SK-N-SH (cell line): ENCODE measurements around the gene TLX3. TPM values are rescaled to one million over a fixed set of nuclear protein-coding genes. Genes with fewer than 3 reads are reported as not detected.

ENCODE experiments used
- CTCF ChIA-PET: fragments of 300-600, 350-600 bp; formaldehyde crosslinking; extraction: SDS; loops from one replicate; lab custom pipeline; 2021; lab: Yijun Ruan, JAX
- POLR2A ChIA-PET: fragments of 350-600 bp; sonication (Branson Sonifier 250); formaldehyde crosslinking; extraction: SDS; loops from one replicate; lab custom pipeline; 2020; ENCODE audit warnings: antibody characterized with exemption, inconsistent platforms; lab: Yijun Ruan, JAX
- DNase-seq: peaks from one replicate; pipeline ENCODE4 v3.0.0; 2012
- H2AFZ ChIP-seq: fragments of 200-600 bp; sonication (generic); 2 replicates; pipeline ENCODE4 v1.8.1; 2016; ENCODE audit warnings: antibody characterized with exemption, mild to moderate bottlenecking, low read depth
- H3F3A ChIP-seq: fragments of 200-600 bp; sonication (generic); replicated peaks from 2 replicates; pipeline ENCODE3; 2016; ENCODE audit warnings: antibody characterized with exemption, mild to moderate bottlenecking; ENCODE audit not compliant: insufficient read depth
- H3K27ac ChIP-seq, 2 experiments: fragments of 200-500 bp in 1 of 2; fragments of 200-600 bp in 1 of 2; sonication (Bioruptor generic) in 1 of 2; sonication (generic), shearing (Covaris generic) in 1 of 2; 2 replicates each; pipeline versions ENCODE4 v1.5.1 to v1.6.1; 2014 to 2016; ENCODE audit warnings: low read depth in 2 of 2, inconsistent platforms in 1 of 2, low read length in 1 of 2, mild to moderate bottlenecking in 1 of 2, mixed read lengths in 1 of 2
- H3K27me3 ChIP-seq: fragments of 200-600 bp; sonication (generic), shearing (Covaris generic); 2 replicates; pipeline ENCODE4 v1.6.1; 2016; ENCODE audit warnings: mixed run types; ENCODE audit not compliant: insufficient read depth
- H3K36me3 ChIP-seq, 2 experiments: fragments of 200-500 bp in 1 of 2; fragments of 200-600 bp in 1 of 2; sonication (Bioruptor generic) in 1 of 2; sonication (generic) in 1 of 2; replicated peaks in 1 of 2; 2 replicates each; pipeline versions ENCODE3 to v1.5.1; 2014 to 2016; ENCODE audit warnings: low read length in 1 of 2, mild to moderate bottlenecking in 1 of 2; ENCODE audit not compliant: insufficient read depth in 2 of 2, control insufficient read depth in 1 of 2
- H3K4me1 ChIP-seq, 2 experiments: fragments of 200-500 bp in 1 of 2; fragments of 200-600 bp in 1 of 2; sonication (Bioruptor generic) in 1 of 2; sonication (generic), shearing (Covaris generic) in 1 of 2; 2 replicates each; pipeline versions ENCODE4 v1.5.1 to v1.6.1; 2014 to 2016; ENCODE audit warnings: low read depth in 1 of 2, low read length in 1 of 2, mixed run types in 1 of 2; ENCODE audit not compliant: insufficient read depth in 2 of 2, control insufficient read depth in 1 of 2
- H3K4me2 ChIP-seq: fragments of 200-600 bp; sonication (generic), shearing (Covaris generic); 2 replicates; pipeline ENCODE4 v1.6.1; 2017; ENCODE audit warnings: mixed run types
- H3K4me3 ChIP-seq, 2 experiments: fragments of 200-500 bp in 1 of 2; fragments of 200-600 bp in 1 of 2; sonication (Bioruptor generic) in 1 of 2; sonication (generic), shearing (Covaris generic) in 1 of 2; 2 replicates each; pipeline versions ENCODE4 v1.5.1 to v1.8.1; 2014 to 2016; ENCODE audit warnings: low read depth in 2 of 2, inconsistent platforms in 1 of 2, low read length in 1 of 2, mild to moderate bottlenecking in 1 of 2, mixed read lengths in 1 of 2, moderate library complexity in 1 of 2
- H3K79me2 ChIP-seq: fragments of 200-600 bp; sonication (generic); 2 replicates; pipeline ENCODE4 v1.8.1; 2017; ENCODE audit warnings: mild to moderate bottlenecking; ENCODE audit not compliant: insufficient read depth
- H3K9ac ChIP-seq: fragments of 200-600 bp; sonication (generic); 2 replicates; pipeline ENCODE4 v1.6.1; 2017; ENCODE audit warnings: mixed run types
- H3K9me2 ChIP-seq: fragments of 200-600 bp; sonication (generic); 2 replicates; pipeline ENCODE4 v1.6.1; 2017; ENCODE audit warnings: mixed run types
- H3K9me3 ChIP-seq: fragments of 200-600 bp; sonication (generic); 2 replicates; pipeline ENCODE4 v1.6.1; 2017; ENCODE audit warnings: mixed run types, mild to moderate bottlenecking, moderate library complexity
- H4K20me1 ChIP-seq: fragments of 200-600 bp; sonication (generic); 2 replicates; pipeline ENCODE4 v1.6.1; 2017; ENCODE audit warnings: mild to moderate bottlenecking, mixed run types; ENCODE audit not compliant: insufficient read depth
- CHD2 ChIP-seq: fragments of 150-350 bp; IDR thresholded peaks from 2 replicates; pipeline ENCODE4 v1.6.1; 2018; ENCODE audit warnings: low read length; ENCODE audit not compliant: partially characterized antibody
- EZH2phosphoT487 ChIP-seq: fragments of 200-600 bp; sonication (generic); IDR thresholded peaks from 2 replicates; pipeline ENCODE4 v1.6.1; 2017; ENCODE audit warnings: low read depth, mixed run types, mild to moderate bottlenecking, antibody characterized with exemption, moderate library complexity, borderline replicate concordance
- FOSL2 ChIP-seq: IDR thresholded peaks from 2 replicates; pipeline ENCODE4 v1.4.0; 2012; ENCODE audit warnings: low read depth, mild to moderate bottlenecking, moderate library complexity, borderline replicate concordance
- FOXJ3 ChIP-seq: sonication (generic); formaldehyde crosslinking; IDR thresholded peaks from 2 replicates; pipeline ENCODE4 v1.5.1; 2020; ENCODE audit warnings: mild to moderate bottlenecking, missing genetic modification reagents
- GABPA ChIP-seq: IDR thresholded peaks from 2 replicates; pipeline ENCODE4 v1.4.0; 2012; ENCODE audit warnings: low read depth, mild to moderate bottlenecking
- NFIC ChIP-seq: IDR thresholded peaks from 2 replicates; pipeline ENCODE4 v1.4.0; 2012; ENCODE audit warnings: borderline replicate concordance
- NRF1 ChIP-seq: IDR thresholded peaks from 2 replicates; pipeline ENCODE4 v1.6.1; 2012; ENCODE audit warnings: low read depth, mild to moderate bottlenecking, low read length
- POLR2AphosphoS5 ChIP-seq: IDR thresholded peaks from 2 replicates; pipeline ENCODE4 v1.6.1; 2012; ENCODE audit warnings: low read depth, low read length
- RCOR1 ChIP-seq: fragments of 150-350 bp; IDR thresholded peaks from 2 replicates; pipeline ENCODE4 v1.6.1; 2017; ENCODE audit warnings: antibody characterized with exemption, low read length
- RFX5 ChIP-seq: IDR thresholded peaks from 2 replicates; pipeline ENCODE4 v1.6.1; 2012; ENCODE audit warnings: mild to moderate bottlenecking, improper control_type of control experiment, low read length
- TCF12 ChIP-seq: IDR thresholded peaks from 2 replicates; pipeline ENCODE4 v1.4.0; 2012
- WGBS: methylation state at CpG from one replicate; pipeline ENCODE4 v1.1.6; 2017; ENCODE audit warnings: low lambda C conversion rate; 5-methylcytosine and 5-hydroxymethylcytosine counted together
- polyA plus RNA-seq, 3 experiments: library from polyadenylated mRNA; depleted of rRNA; stranded (reverse); fragments of >200 nt; gene quantifications; 2 replicates each; pipeline ENCODE4 v1.2.3, GENCODE V29; 2012
- TF ChIP-seq, protein P1 (sequence below): IDR thresholded peaks from 2 replicates; pipeline ENCODE4 v1.6.1; 2012; ENCODE audit warnings: mild to moderate bottlenecking, low read depth, low read length, moderate library complexity
- TF ChIP-seq, protein P2 (sequence below): fragments of 150-350 bp; IDR thresholded peaks from 2 replicates; pipeline ENCODE4 v1.6.1; 2016; ENCODE audit warnings: mild to moderate bottlenecking, low read depth, low read length
- TF ChIP-seq, protein P3 (sequence below): fragments of 200-600 bp; sonication (generic); IDR thresholded peaks from 2 replicates; pipeline ENCODE4 v1.6.1; 2017; ENCODE audit warnings: antibody characterized with exemption, mild to moderate bottlenecking, moderate library complexity
- TF ChIP-seq, protein P4 (sequence below): IDR thresholded peaks from 2 replicates; pipeline ENCODE4 v1.4.0; 2012; ENCODE audit warnings: low read depth, borderline replicate concordance
- TF ChIP-seq, protein P5 (sequence below): IDR thresholded peaks from 2 replicates; pipeline ENCODE4 v1.4.0; 2012; ENCODE audit warnings: low read depth
- TF ChIP-seq, protein P6 (sequence below): IDR thresholded peaks from 2 replicates; pipeline ENCODE4; 2012

TLX3 gene
- polyA plus RNA-seq, 1 of the 3 experiments (the other 2 are of a cell fraction), result 4.7 TPM

DNA sequence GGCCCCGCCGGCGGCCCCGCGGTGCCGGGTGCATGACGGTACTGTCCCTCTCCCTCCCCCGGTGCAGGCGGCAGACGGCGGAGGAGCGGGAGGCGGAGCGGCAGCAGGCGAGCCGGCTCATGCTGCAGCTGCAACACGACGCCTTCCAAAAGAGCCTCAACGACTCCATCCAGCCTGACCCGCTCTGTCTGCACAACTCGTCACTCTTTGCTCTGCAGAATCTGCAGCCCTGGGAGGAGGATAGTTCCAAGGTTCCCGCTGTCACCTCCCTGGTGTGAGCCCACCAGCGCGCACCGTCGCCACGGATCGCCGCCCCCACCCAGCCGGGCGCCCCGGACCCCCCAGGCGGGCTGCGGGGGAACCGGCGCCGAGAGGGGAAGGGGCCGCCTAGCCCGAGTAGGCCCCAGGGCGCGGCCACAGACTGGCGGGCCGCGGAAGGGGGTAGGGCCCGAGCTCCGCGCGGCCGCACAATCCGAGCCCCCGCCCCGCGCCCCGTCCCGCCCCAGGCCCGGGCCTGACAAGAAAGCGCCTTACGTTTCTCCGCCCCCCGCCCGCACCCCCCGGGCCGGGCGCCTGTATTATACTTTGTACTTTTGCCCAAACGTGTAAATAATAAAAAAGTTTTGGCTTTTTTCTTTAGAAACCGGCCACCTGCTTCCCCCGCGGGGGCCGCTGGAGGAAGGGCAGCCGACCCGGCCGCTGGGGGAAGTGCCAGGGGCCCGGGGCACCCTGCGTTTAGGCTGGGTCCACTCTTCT is 2.5 kb downstream of the TLX3 start:
- no peak for TF ChIP-seq GABPA
- no peak for TF ChIP-seq TCF12
- no peak for TF ChIP-seq POLR2AphosphoS5
- no peak for TF ChIP-seq FOSL2
- TF ChIP-seq, protein P1, sequence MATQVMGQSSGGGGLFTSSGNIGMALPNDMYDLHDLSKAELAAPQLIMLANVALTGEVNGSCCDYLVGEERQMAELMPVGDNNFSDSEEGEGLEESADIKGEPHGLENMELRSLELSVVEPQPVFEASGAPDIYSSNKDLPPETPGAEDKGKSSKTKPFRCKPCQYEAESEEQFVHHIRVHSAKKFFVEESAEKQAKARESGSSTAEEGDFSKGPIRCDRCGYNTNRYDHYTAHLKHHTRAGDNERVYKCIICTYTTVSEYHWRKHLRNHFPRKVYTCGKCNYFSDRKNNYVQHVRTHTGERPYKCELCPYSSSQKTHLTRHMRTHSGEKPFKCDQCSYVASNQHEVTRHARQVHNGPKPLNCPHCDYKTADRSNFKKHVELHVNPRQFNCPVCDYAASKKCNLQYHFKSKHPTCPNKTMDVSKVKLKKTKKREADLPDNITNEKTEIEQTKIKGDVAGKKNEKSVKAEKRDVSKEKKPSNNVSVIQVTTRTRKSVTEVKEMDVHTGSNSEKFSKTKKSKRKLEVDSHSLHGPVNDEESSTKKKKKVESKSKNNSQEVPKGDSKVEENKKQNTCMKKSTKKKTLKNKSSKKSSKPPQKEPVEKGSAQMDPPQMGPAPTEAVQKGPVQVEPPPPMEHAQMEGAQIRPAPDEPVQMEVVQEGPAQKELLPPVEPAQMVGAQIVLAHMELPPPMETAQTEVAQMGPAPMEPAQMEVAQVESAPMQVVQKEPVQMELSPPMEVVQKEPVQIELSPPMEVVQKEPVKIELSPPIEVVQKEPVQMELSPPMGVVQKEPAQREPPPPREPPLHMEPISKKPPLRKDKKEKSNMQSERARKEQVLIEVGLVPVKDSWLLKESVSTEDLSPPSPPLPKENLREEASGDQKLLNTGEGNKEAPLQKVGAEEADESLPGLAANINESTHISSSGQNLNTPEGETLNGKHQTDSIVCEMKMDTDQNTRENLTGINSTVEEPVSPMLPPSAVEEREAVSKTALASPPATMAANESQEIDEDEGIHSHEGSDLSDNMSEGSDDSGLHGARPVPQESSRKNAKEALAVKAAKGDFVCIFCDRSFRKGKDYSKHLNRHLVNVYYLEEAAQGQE, result no peak
- no peak for TF ChIP-seq RFX5
- no peak for TF ChIP-seq RCOR1
- TF ChIP-seq, protein P2, sequence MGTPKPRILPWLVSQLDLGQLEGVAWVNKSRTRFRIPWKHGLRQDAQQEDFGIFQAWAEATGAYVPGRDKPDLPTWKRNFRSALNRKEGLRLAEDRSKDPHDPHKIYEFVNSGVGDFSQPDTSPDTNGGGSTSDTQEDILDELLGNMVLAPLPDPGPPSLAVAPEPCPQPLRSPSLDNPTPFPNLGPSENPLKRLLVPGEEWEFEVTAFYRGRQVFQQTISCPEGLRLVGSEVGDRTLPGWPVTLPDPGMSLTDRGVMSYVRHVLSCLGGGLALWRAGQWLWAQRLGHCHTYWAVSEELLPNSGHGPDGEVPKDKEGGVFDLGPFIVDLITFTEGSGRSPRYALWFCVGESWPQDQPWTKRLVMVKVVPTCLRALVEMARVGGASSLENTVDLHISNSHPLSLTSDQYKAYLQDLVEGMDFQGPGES, result no peak
- no peak for TF ChIP-seq FOXJ3 (CRISPR knock-in tag)
- TF ChIP-seq, protein P3, sequence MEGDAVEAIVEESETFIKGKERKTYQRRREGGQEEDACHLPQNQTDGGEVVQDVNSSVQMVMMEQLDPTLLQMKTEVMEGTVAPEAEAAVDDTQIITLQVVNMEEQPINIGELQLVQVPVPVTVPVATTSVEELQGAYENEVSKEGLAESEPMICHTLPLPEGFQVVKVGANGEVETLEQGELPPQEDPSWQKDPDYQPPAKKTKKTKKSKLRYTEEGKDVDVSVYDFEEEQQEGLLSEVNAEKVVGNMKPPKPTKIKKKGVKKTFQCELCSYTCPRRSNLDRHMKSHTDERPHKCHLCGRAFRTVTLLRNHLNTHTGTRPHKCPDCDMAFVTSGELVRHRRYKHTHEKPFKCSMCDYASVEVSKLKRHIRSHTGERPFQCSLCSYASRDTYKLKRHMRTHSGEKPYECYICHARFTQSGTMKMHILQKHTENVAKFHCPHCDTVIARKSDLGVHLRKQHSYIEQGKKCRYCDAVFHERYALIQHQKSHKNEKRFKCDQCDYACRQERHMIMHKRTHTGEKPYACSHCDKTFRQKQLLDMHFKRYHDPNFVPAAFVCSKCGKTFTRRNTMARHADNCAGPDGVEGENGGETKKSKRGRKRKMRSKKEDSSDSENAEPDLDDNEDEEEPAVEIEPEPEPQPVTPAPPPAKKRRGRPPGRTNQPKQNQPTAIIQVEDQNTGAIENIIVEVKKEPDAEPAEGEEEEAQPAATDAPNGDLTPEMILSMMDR, result no peak
- TF ChIP-seq, protein P4, sequence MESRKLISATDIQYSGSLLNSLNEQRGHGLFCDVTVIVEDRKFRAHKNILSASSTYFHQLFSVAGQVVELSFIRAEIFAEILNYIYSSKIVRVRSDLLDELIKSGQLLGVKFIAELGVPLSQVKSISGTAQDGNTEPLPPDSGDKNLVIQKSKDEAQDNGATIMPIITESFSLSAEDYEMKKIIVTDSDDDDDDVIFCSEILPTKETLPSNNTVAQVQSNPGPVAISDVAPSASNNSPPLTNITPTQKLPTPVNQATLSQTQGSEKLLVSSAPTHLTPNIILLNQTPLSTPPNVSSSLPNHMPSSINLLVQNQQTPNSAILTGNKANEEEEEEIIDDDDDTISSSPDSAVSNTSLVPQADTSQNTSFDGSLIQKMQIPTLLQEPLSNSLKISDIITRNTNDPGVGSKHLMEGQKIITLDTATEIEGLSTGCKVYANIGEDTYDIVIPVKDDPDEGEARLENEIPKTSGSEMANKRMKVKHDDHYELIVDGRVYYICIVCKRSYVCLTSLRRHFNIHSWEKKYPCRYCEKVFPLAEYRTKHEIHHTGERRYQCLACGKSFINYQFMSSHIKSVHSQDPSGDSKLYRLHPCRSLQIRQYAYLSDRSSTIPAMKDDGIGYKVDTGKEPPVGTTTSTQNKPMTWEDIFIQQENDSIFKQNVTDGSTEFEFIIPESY, result no peak
- TF ChIP-seq EZH2phosphoT487, result no peak
- TF ChIP-seq NRF1, result no peak
- no peak for TF ChIP-seq NFIC
- no peak for TF ChIP-seq CHD2
- TF ChIP-seq, protein P5, sequence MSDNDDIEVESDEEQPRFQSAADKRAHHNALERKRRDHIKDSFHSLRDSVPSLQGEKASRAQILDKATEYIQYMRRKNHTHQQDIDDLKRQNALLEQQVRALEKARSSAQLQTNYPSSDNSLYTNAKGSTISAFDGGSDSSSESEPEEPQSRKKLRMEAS, result no peak
- TF ChIP-seq, protein P6, sequence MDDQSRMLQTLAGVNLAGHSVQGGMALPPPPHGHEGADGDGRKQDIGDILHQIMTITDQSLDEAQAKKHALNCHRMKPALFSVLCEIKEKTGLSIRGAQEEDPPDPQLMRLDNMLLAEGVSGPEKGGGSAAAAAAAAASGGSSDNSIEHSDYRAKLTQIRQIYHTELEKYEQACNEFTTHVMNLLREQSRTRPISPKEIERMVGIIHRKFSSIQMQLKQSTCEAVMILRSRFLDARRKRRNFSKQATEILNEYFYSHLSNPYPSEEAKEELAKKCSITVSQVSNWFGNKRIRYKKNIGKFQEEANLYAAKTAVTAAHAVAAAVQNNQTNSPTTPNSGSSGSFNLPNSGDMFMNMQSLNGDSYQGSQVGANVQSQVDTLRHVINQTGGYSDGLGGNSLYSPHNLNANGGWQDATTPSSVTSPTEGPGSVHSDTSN, result no peak
- H3K9me3 ChIP-seq, result no peaks in the 10 kb centered on the region
- no peak overlapping the region for H3K4me2 ChIP-seq
- no peaks in the 10 kb centered on the region for H3K9me2 ChIP-seq
- H3K4me3 ChIP-seq, result no peak overlapping the region
- no peaks in the 10 kb centered on the region for H3F3A ChIP-seq
- no peaks in the 10 kb centered on the region for H4K20me1 ChIP-seq
- DNase-seq, result no peak
- no peak overlapping the region for H3K27ac ChIP-seq
- H3K27me3 ChIP-seq, result no peaks in the 10 kb centered on the region; the same call in 1 of the 2 replicates
- no peaks in the 10 kb centered on the region for H3K36me3 ChIP-seq
- WGBS, result 94% methylated on average over 52 of the region's 74 CpGs
- H2AFZ ChIP-seq, result no peak overlapping the region
- ChIA-PET CTCF (interaction anchor here (0.9 kb wide), 1 partner anchor 567 kb away, joined by 3 read pairs; no protein-coding TSS in a partner anchor), POLR2A (no interaction called here)
- H3K79me2 ChIP-seq, result peaks cover 8% of the 10 kb centered on the region; the same call in 1 of the 2 replicates
- no peak overlapping the region for H3K9ac ChIP-seq
- H3K4me1 ChIP-seq, result peaks cover 0 to 31% of the 10 kb centered on the region in 2 experiments; a peak in 1 of 4 replicates
